Hepatocyte (in vitro differentiated cells): ENCODE measurements around the gene CCDC51. TPM values are rescaled to one million over a fixed set of nuclear protein-coding genes. Genes with fewer than 3 reads are reported as not detected.

Source experiments
- DNase-seq: peaks from one replicate; pipeline ENCODE4 v3.0.0-alpha.2; 2016; ENCODE audit warnings: low spot score
- H2AFZ ChIP-seq: fragments of 200-600 bp; sonication (generic); 2 replicates; pipeline ENCODE4 v1.6.0; 2016; ENCODE audit warnings: antibody characterized with exemption, mild to moderate bottlenecking
- H3K27ac ChIP-seq: fragments of 200-600 bp; sonication (generic); 2 replicates; pipeline ENCODE4 v1.5.1; 2016; ENCODE audit warnings: mild to moderate bottlenecking
- H3K27me3 ChIP-seq: fragments of 200-600 bp; sonication (generic); 2 replicates; pipeline ENCODE4 v1.6.1; 2016
- H3K36me3 ChIP-seq: fragments of 200-600 bp; sonication (generic); replicated peaks from 2 replicates; pipeline ENCODE4 v1.5.1; 2016; ENCODE audit warnings: low read depth; ENCODE audit not compliant: insufficient read depth
- H3K4me1 ChIP-seq: fragments of 200-600 bp; sonication (generic); 2 replicates; pipeline ENCODE4 v1.5.1; 2016; ENCODE audit warnings: mild to moderate bottlenecking, moderate library complexity; ENCODE audit not compliant: insufficient read depth
- H3K4me2 ChIP-seq: fragments of 200-600 bp; sonication (generic); 2 replicates; pipeline ENCODE4 v1.6.0; 2016
- H3K4me3 ChIP-seq: fragments of 200-600 bp; sonication (generic); 2 replicates; pipeline ENCODE4 v1.5.1; 2016; ENCODE audit warnings: mild to moderate bottlenecking
- H3K79me2 ChIP-seq: fragments of 200-600 bp; sonication (generic); 2 replicates; pipeline ENCODE4 v1.6.0; 2017; ENCODE audit warnings: mild to moderate bottlenecking
- H3K9me2 ChIP-seq: fragments of 200-600 bp; sonication (generic); replicated peaks from 2 replicates; pipeline ENCODE4 v1.6.0; 2017; ENCODE audit warnings: mild to moderate bottlenecking; ENCODE audit not compliant: insufficient read depth
- H3K9me3 ChIP-seq: fragments of 200-600 bp; sonication (generic); 2 replicates; pipeline ENCODE4 v1.5.1; 2016; ENCODE audit warnings: low read depth, mild to moderate bottlenecking
- H4K20me1 ChIP-seq: fragments of 200-600 bp; sonication (generic); 2 replicates; pipeline ENCODE4 v1.6.0; 2016; ENCODE audit warnings: mild to moderate bottlenecking; ENCODE audit not compliant: insufficient read depth, poor library complexity, severe bottlenecking
- CTCF ChIP-seq: fragments of 200-600 bp; sonication (generic); IDR thresholded peaks from 2 replicates; pipeline ENCODE4 v1.5.1; 2016; ENCODE audit warnings: antibody characterized with exemption, mild to moderate bottlenecking; ENCODE audit not compliant: poor library complexity
- EZH2 ChIP-seq: fragments of 200-600 bp; sonication (generic); IDR thresholded peaks from 2 replicates; pipeline ENCODE4 v1.6.1; 2016; ENCODE audit warnings: antibody characterized with exemption, mild to moderate bottlenecking, borderline replicate concordance
- EZH2phosphoT487 ChIP-seq: fragments of 200-600 bp; sonication (generic); IDR thresholded peaks from one replicate; pipeline ENCODE4 v1.6.1; 2018; ENCODE audit warnings: antibody characterized with exemption, mild to moderate bottlenecking, low read depth, moderate library complexity; ENCODE audit not compliant: unreplicated experiment, severe bottlenecking
- WGBS: methylation state at CpG from one replicate; pipeline ENCODE4 v1.1.6; 2016; ENCODE audit warnings: low lambda C conversion rate; ENCODE audit errors: missing lambda C conversion rate; 5-methylcytosine and 5-hydroxymethylcytosine counted together
- polyA plus RNA-seq: library from polyadenylated mRNA; unstranded; fragments of >200 nt; fragmentation: Nextera tagmentation; extraction: Ambion mirVana; gene quantifications from 2 replicates; pipeline ENCODE4 v1.2.1, GENCODE V29; 2016
- total RNA-seq: library from RNA; depleted of rRNA; stranded (reverse); fragments of >200 nt; gene quantifications from 2 replicates; pipeline ENCODE4 v1.2.3, GENCODE V29; 2014

The CCDC51 gene
- total and polyA plus RNA-seq, 2 experiments from 2014 or later = 30.4 to 30.8 TPM

- TF ChIP-seq EZH2phosphoT487 (no peak), CTCF (no peak)
- DNase-seq = no peak
- Histone ChIP-seq H3K27me3 (no peaks in the 10 kb centered on the region), H4K20me1 (no peaks in the 10 kb centered on the region), H3K79me2 (no peaks in the 10 kb centered on the region), H3K36me3 (no peaks in the 10 kb centered on the region), H3K9me2 (no peaks in the 10 kb centered on the region), H3K27ac (no peak overlapping the region), H3K4me1 (no peaks in the 10 kb centered on the region), H2AFZ (no peak overlapping the region), H3K4me2 (no peak overlapping the region), H3K4me3 (no peak overlapping the region), H3K9me3 (no peaks in the 10 kb centered on the region)
- WGBS = 80% methylated on average over 9 of the region's 9 CpGs
Observed at GRCh38 chr3:48397767-48398681, 41.9 kb downstream of the CCDC51 start.

- Histone ChIP-seq H3K9me3 (no peaks in the 10 kb centered on the region), H2AFZ (no peak overlapping the region), H3K4me2 (no peak overlapping the region), H4K20me1 (no peaks in the 10 kb centered on the region), H3K9me2 (no peaks in the 10 kb centered on the region), H3K4me3 (no peak overlapping the region), H3K27ac (no peak overlapping the region), H3K27me3 (no peaks in the 10 kb centered on the region), H3K79me2 (no peaks in the 10 kb centered on the region), H3K36me3 (no peaks in the 10 kb centered on the region), H3K4me1 (no peaks in the 10 kb centered on the region)
- no peak for DNase-seq
- TF ChIP-seq CTCF = no peak
- TF ChIP-seq EZH2phosphoT487 = no peak
- TF ChIP-seq EZH2 = no peak
- 76% methylated on average over 3 of the region's 3 CpGs for WGBS
Observed at GRCh38 chr3:48395714-48396113, 44.2 kb downstream of the CCDC51 start.

- no peaks in the 10 kb centered on the region for H3K36me3 ChIP-seq
- no peaks in the 10 kb centered on the region for H3K9me2 ChIP-seq
- H3K79me2 ChIP-seq = no peaks in the 10 kb centered on the region
- 93% methylated on average over 2 of the region's 2 CpGs for WGBS
- TF ChIP-seq EZH2 = no peak
- no peak for TF ChIP-seq EZH2phosphoT487
- TF ChIP-seq CTCF = no peak
- no peak overlapping the region for H2AFZ ChIP-seq
- H3K4me1 ChIP-seq = no peaks in the 10 kb centered on the region
- H4K20me1 ChIP-seq = no peaks in the 10 kb centered on the region
- no peaks in the 10 kb centered on the region for H3K9me3 ChIP-seq
- H3K27me3 ChIP-seq = no peaks in the 10 kb centered on the region
- no peak overlapping the region for H3K4me3 ChIP-seq
- H3K4me2 ChIP-seq = no peak overlapping the region
- no peak for DNase-seq
- no peak overlapping the region for H3K27ac ChIP-seq
Observed at GRCh38 chr3:48394391-48394790, 45.5 kb downstream of the CCDC51 start.
